Measurements from ENCODE around the gene AUTS2.

GRCh38 chr7:70457883-70458680 is 859.8 kb downstream of the AUTS2 start:
- TF ChIP-seq, protein P1, sequence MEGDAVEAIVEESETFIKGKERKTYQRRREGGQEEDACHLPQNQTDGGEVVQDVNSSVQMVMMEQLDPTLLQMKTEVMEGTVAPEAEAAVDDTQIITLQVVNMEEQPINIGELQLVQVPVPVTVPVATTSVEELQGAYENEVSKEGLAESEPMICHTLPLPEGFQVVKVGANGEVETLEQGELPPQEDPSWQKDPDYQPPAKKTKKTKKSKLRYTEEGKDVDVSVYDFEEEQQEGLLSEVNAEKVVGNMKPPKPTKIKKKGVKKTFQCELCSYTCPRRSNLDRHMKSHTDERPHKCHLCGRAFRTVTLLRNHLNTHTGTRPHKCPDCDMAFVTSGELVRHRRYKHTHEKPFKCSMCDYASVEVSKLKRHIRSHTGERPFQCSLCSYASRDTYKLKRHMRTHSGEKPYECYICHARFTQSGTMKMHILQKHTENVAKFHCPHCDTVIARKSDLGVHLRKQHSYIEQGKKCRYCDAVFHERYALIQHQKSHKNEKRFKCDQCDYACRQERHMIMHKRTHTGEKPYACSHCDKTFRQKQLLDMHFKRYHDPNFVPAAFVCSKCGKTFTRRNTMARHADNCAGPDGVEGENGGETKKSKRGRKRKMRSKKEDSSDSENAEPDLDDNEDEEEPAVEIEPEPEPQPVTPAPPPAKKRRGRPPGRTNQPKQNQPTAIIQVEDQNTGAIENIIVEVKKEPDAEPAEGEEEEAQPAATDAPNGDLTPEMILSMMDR (conservative IDR thresholded peaks at IDR 0.05 in 1 of 2, IDR thresholded peaks at IDR 0.05 in 1 of 2; ENCODE audit: low read depth in 1 of 2, low read length in 2 of 2), result no peak
- TF ChIP-seq EZH2 (IDR thresholded peaks at IDR 0.05; ENCODE audit: low read length, missing control alignments), result no peak
